Measurements from ENCODE around the gene NFATC3.

GRCh38 chr16:68238029-68238345 lies 152.8 kb downstream of the NFATC3 start:
- TF ChIP-seq POLR2A (IDR thresholded peaks at IDR 0.05; ENCODE audit: low read length): peak; percentile 67
- TF ChIP-seq GATA1 (IDR thresholded peaks at IDR 0.05; ENCODE audit: low read depth, low read length): no peak

Measured in erythroblast (primary cell).